ENCODE results near the gene TRAF7. TPM values are rescaled to one million over a fixed set of nuclear protein-coding genes. Genes with fewer than 3 reads are reported as not detected.

TRAF7 gene
- total and polyA plus RNA-seq, 2 of the 13 experiments (the other 11 are each of a cell fraction or from before 2014, with no cell fraction given) = 47.9 to 65.6 TPM

DNA sequence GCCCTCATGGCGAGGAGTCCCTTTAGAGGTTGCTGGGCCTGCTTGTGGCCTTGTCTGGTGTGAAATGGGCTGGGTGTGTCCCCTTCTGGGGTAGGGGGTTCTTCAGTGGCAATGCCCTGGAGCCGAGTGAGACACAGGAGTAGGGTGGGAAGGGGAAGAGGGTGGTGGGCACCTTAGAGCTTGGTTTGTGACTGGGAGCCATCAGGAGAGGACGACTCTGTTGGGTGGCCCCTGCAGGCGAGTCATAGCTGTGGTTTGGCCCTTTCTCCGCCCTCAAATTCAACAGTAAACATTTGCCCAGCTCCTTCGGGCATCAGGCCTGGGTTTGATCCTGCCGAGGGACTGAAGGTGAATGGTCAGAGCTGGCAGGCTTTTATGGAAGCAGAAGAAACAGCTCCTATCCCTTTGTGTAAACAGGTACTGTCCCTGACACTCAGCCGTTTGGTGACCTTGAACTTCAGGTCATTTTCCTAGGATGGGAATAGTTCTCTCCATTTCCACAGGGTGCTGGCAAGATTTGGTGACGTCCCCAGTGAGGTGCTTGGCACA, 70.7 kb downstream of the TRAF7 start (continued):
- TF ChIP-seq, protein P1, sequence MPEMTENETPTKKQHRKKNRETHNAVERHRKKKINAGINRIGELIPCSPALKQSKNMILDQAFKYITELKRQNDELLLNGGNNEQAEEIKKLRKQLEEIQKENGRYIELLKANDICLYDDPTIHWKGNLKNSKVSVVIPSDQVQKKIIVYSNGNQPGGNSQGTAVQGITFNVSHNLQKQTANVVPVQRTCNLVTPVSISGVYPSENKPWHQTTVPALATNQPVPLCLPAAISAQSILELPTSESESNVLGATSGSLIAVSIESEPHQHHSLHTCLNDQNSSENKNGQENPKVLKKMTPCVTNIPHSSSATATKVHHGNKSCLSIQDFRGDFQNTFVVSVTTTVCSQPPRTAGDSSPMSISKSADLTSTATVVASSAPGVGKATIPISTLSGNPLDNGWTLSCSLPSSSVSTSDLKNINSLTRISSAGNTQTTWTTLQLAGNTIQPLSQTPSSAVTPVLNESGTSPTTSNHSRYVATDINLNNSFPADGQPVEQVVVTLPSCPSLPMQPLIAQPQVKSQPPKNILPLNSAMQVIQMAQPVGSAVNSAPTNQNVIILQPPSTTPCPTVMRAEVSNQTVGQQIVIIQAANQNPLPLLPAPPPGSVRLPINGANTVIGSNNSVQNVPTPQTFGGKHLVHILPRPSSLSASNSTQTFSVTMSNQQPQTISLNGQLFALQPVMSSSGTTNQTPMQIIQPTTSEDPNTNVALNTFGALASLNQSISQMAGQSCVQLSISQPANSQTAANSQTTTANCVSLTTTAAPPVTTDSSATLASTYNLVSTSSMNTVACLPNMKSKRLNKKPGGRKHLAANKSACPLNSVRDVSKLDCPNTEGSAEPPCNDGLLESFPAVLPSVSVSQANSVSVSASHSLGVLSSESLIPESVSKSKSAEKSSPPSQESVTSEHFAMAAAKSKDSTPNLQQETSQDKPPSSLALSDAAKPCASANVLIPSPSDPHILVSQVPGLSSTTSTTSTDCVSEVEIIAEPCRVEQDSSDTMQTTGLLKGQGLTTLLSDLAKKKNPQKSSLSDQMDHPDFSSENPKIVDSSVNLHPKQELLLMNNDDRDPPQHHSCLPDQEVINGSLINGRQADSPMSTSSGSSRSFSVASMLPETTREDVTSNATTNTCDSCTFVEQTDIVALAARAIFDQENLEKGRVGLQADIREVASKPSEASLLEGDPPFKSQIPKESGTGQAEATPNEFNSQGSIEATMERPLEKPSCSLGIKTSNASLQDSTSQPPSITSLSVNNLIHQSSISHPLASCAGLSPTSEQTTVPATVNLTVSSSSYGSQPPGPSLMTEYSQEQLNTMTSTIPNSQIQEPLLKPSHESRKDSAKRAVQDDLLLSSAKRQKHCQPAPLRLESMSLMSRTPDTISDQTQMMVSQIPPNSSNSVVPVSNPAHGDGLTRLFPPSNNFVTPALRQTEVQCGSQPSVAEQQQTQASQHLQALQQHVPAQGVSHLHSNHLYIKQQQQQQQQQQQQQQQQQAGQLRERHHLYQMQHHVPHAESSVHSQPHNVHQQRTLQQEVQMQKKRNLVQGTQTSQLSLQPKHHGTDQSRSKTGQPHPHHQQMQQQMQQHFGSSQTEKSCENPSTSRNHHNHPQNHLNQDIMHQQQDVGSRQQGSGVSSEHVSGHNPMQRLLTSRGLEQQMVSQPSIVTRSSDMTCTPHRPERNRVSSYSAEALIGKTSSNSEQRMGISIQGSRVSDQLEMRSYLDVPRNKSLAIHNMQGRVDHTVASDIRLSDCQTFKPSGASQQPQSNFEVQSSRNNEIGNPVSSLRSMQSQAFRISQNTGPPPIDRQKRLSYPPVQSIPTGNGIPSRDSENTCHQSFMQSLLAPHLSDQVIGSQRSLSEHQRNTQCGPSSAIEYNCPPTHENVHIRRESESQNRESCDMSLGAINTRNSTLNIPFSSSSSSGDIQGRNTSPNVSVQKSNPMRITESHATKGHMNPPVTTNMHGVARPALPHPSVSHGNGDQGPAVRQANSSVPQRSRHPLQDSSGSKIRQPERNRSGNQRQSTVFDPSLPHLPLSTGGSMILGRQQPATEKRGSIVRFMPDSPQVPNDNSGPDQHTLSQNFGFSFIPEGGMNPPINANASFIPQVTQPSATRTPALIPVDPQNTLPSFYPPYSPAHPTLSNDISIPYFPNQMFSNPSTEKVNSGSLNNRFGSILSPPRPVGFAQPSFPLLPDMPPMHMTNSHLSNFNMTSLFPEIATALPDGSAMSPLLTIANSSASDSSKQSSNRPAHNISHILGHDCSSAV (CRISPR knock-in tag; IDR thresholded peaks at IDR 0.05; ENCODE audit: borderline replicate concordance) = no peak
- TF ChIP-seq, protein P2, sequence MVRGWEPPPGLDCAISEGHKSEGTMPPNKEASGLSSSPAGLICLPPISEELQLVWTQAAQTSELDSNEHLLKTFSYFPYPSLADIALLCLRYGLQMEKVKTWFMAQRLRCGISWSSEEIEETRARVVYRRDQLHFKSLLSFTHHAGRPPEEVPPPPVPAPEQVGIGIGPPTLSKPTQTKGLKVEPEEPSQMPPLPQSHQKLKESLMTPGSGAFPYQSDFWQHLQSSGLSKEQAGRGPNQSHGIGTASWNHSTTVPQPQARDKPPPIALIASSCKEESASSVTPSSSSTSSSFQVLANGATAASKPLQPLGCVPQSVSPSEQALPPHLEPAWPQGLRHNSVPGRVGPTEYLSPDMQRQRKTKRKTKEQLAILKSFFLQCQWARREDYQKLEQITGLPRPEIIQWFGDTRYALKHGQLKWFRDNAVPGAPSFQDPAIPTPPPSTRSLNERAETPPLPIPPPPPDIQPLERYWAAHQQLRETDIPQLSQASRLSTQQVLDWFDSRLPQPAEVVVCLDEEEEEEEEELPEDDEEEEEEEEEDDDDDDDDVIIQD (CRISPR knock-in tag; IDR thresholded peaks at IDR 0.05; ENCODE audit: low read depth) = no peak
- TF ChIP-seq, protein P3, sequence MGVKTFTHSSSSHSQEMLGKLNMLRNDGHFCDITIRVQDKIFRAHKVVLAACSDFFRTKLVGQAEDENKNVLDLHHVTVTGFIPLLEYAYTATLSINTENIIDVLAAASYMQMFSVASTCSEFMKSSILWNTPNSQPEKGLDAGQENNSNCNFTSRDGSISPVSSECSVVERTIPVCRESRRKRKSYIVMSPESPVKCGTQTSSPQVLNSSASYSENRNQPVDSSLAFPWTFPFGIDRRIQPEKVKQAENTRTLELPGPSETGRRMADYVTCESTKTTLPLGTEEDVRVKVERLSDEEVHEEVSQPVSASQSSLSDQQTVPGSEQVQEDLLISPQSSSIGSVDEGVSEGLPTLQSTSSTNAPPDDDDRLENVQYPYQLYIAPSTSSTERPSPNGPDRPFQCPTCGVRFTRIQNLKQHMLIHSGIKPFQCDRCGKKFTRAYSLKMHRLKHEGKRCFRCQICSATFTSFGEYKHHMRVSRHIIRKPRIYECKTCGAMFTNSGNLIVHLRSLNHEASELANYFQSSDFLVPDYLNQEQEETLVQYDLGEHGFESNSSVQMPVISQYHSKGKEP (CRISPR knock-in tag; IDR thresholded peaks at IDR 0.05) = no peak
- TF ChIP-seq POLR2AphosphoS5 (IDR thresholded peaks at IDR 0.05; ENCODE audit: low read depth, low read length) (peak; percentile 64), KLF13 (CRISPR knock-in tag; IDR thresholded peaks at IDR 0.05) (no peak), RBM22 (optimal IDR thresholded peaks at IDR 0.05; ENCODE audit: low read length) (peak; percentile 90), ZNF17 (CRISPR knock-in tag; IDR thresholded peaks at IDR 0.05) (no peak), SP1 (IDR thresholded peaks at IDR 0.05) (no peak), SP1 (CRISPR knock-in tag; IDR thresholded peaks at IDR 0.05) (peak; percentile 24; the same call in 1 of the 2 replicates), SKI (IDR thresholded peaks at IDR 0.05; ENCODE audit: partially characterized antibody) (peak; percentile 95), ZNF260 (CRISPR knock-in tag; IDR thresholded peaks at IDR 0.05; ENCODE audit: borderline replicate concordance, low read depth) (no peak)
- TF ChIP-seq, protein P4, sequence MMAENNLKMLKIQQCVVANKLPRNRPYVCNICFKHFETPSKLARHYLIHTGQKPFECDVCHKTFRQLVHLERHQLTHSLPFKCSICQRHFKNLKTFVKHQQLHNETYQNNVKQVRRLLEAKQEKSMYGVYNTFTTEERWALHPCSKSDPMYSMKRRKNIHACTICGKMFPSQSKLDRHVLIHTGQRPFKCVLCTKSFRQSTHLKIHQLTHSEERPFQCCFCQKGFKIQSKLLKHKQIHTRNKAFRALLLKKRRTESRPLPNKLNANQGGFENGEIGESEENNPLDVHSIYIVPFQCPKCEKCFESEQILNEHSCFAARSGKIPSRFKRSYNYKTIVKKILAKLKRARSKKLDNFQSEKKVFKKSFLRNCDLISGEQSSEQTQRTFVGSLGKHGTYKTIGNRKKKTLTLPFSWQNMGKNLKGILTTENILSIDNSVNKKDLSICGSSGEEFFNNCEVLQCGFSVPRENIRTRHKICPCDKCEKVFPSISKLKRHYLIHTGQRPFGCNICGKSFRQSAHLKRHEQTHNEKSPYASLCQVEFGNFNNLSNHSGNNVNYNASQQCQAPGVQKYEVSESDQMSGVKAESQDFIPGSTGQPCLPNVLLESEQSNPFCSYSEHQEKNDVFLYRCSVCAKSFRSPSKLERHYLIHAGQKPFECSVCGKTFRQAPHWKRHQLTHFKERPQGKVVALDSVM (CRISPR knock-in tag; IDR thresholded peaks at IDR 0.05) = no peak
